ES-I3 (cell line): ENCODE data around the gene HSP90AB1.

Experiments used
- H3K36me3 ChIP-seq: 2 replicates; pipeline ENCODE4 v1.6.1; 2013; ENCODE audit warnings: mild to moderate bottlenecking, low read length, control low read depth, moderate library complexity; ENCODE audit not compliant: insufficient read depth
- H3K4me1 ChIP-seq: 2 replicates; pipeline ENCODE4 v1.6.1; 2013; ENCODE audit warnings: mild to moderate bottlenecking, control low read depth, low read length; ENCODE audit not compliant: insufficient read depth
- H3K9ac ChIP-seq: 2 replicates; pipeline ENCODE4 v1.6.1; 2013; ENCODE audit warnings: low read depth, mild to moderate bottlenecking, low read length, moderate library complexity
- H3K9me3 ChIP-seq: 2 replicates; pipeline ENCODE4 v1.6.1; 2013; ENCODE audit warnings: mild to moderate bottlenecking, low read length, moderate library complexity; ENCODE audit not compliant: control insufficient read depth, insufficient read depth

HSP90AB1 gene

DNA sequence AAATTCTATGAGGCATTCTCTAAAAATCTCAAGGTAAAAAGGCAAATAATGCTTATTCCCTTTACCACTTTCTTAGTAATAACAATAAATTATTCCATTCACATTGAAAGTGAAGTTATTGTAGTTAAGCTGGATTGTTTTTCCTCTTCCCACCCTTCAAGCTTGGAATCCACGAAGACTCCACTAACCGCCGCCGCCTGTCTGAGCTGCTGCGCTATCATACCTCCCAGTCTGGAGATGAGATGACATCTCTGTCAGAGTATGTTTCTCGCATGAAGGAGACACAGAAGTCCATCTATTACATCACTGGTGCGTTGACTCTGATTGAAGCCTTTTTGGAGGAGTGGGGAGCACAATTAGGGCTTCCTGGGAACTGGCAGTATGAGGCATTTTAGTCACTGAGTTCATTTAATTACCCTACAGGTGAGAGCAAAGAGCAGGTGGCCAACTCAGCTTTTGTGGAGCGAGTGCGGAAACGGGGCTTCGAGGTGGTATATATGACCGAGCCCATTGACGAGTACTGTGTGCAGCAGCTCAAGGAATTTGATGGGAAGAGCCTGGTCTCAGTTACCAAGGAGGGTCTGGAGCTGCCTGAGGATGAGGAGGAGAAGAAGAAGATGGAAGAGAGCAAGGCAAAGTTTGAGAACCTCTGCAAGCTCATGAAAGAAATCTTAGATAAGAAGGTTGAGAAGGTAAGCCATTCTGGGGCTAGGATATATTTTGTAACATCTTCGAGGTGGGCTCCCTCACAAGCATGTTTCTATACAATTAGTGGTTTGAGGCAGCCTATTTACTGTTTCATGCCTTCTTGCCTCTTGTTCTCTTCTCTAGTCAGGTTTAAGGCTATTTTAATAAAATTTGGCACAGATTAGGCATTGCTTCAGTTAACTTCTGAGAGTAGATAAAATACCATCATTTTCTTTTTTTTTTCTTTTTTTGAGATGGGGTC lies 4.9 kb downstream of the HSP90AB1 start:
- H3K9ac ChIP-seq, result no peak overlapping the region
- no peaks in the 10 kb centered on the region; the same call in 1 of the 2 replicates for H3K4me1 ChIP-seq
- no peaks in the 10 kb centered on the region for H3K9me3 ChIP-seq
- peaks cover 54% of the 10 kb centered on the region for H3K36me3 ChIP-seq

- peaks cover 3% of the 10 kb centered on the region; the same call in 1 of the 2 replicates for H3K4me1 ChIP-seq
- H3K36me3 ChIP-seq, result peaks cover 46% of the 10 kb centered on the region
- no peak overlapping the region for H3K9ac ChIP-seq
- H3K9me3 ChIP-seq, result no peaks in the 10 kb centered on the region
Measured at GRCh38 chr6:44253307-44254101, 6.6 kb downstream of the HSP90AB1 start.

- Histone ChIP-seq H3K9ac (no peak overlapping the region), H3K9me3 (no peaks in the 10 kb centered on the region), H3K4me1 (0 out of 2 replicates have a peak, but pooled peaks cover 3% of the 10 kb centered on the region), H3K36me3 (peaks cover 36% of the 10 kb centered on the region)
Measured at GRCh38 chr6:44254191-44255104, 7.5 kb downstream of the HSP90AB1 start.

DNA sequence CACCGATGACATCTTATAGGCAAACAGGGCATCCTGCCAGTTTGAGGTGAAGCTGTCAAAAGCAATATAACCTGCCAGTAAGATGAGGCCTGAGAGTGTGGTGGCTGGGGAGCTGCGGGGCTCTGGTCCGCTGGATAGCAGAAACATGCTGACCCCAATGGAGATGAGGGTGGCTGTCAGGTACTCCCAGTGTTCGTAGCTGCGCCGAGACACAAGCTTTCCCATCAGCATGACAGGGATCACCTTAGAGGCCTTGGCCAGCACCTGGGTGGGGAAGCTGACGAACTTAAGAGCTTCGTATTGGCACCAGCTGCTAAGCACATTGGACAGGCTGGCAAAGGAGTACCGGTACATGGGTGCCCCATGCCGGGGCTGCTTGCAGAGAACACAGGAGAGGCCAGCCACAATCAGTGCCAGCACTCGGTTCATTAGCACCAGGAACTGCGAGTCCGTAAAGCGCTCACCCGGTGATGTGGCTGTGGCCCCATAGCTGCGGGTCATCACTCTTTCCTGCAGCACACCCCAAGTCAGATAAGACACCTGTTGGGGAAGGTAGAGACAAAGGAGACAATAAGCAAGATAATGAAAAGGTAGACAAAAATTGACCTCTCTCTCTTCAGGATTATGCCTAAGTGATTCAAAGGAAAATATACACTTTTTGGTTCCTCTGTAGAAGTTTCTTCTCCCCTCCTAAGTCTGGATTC lies 8.4 kb downstream of the HSP90AB1 start:
- Histone ChIP-seq H3K36me3 (peaks cover 28% of the 10 kb centered on the region), H3K9ac (peak overlapping the region; percentile 57; the same call in 1 of the 2 replicates), H3K9me3 (no peaks in the 10 kb centered on the region), H3K4me1 (0 out of 2 replicates have a peak, but pooled peaks cover 3% of the 10 kb centered on the region)

- peak overlapping the region; percentile 57 for H3K9ac ChIP-seq
- H3K36me3 ChIP-seq, result peaks cover 19% of the 10 kb centered on the region
- no peaks in the 10 kb centered on the region for H3K9me3 ChIP-seq
- H3K4me1 ChIP-seq, result 0 out of 2 replicates have a peak, but pooled peaks cover 3% of the 10 kb centered on the region
Measured at GRCh38 chr6:44255871-44256774, 9.2 kb downstream of the HSP90AB1 start.

GRCh38 chr6:44256775-44257024 lies 9.8 kb downstream of the HSP90AB1 start:
- no peaks in the 10 kb centered on the region for H3K9me3 ChIP-seq
- peak overlapping the region; percentile 57 for H3K9ac ChIP-seq
- peaks cover 14% of the 10 kb centered on the region for H3K36me3 ChIP-seq
- 0 out of 2 replicates have a peak, but pooled peaks cover 3% of the 10 kb centered on the region for H3K4me1 ChIP-seq

DNA sequence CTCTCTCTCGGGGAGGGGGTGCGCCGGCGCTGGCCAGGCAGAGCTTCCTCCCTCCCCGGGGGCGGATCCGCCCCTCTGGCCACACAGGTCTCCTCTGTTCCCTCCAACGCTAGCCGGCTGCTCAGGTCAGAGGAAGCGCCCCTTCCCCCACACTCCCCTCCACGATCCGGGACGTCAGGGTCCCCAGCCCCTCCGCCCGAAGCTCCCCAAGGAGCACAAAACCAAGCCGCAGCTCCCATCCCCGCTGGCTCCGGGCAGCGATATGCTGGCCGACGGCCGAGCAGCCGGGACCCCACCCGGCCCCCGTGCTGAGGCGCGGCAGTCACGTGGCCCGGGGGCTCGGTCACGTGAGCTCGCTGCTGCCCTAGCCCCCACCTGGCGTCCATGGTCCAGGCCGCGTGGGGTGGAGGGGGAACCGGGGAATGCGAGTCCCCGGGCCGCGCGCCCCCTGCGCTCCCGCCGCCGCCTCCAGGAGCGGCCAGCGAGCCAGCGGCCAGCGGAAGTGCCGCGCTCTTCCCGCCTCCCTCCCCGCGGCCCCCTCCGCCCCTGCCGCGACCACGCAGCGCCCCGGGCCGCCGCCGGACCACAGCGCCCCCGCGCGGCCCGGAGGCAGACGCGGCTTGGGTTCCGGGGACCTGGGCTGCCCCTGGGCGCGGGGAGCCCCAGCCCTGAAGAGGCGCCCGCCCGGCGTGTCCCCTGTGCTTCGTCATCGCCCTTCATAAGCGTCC lies 10.3 kb downstream of the HSP90AB1 start, which contains the start of gene SLC35B2:
SLC35B2 (minus strand) TSS at position 504 of the 728 bp plus-strand sequence; CDS start at position 386, 118 bp downstream.
- Histone ChIP-seq H3K9ac (peak within 1 kb of the TSS; percentile 57), H3K9me3 (no peaks in the 10 kb centered on the region), H3K4me1 (0 out of 2 replicates have a peak, but pooled peaks cover 3% of the 10 kb centered on the region), H3K36me3 (peaks cover 9% of the 10 kb centered on the region)

- no peaks in the 10 kb centered on the region for H3K9me3 ChIP-seq
- H3K4me1 ChIP-seq, result peaks cover 7% of the 10 kb centered on the region; the same call in 1 of the 2 replicates
- H3K36me3 ChIP-seq, result peaks cover 7% of the 10 kb centered on the region; the same call in 1 of the 2 replicates
- H3K9ac ChIP-seq, result peak overlapping the region; percentile 57
Measured at GRCh38 chr6:44257753-44258324, 10.9 kb downstream of the HSP90AB1 start.

DNA sequence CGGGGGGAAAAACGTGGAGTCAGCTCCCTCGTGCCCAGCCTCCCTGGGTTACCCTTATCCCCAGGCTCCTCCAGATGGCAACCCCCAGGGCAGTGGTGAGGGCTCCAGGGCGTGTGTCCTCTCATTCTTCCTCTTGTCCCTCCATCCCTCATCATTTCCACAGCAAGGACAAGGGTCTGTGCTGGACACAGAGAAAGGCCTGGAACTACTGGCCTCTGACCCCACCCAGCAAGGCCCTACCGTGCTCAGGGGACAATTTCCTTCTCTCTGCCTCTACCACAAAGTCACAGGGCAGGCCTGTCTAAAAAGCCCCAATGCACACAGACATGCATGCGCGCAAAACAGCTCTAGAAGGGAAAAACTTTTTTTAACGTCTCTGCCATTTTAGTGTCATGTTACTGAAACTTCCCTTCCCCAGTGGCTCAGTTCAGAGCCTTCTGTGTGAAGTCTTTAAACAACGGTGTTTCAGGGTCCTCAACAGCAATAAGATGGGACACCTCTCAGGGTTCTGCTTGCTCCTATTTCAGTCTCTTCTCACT lies 11.5 kb downstream of the HSP90AB1 start:
- Histone ChIP-seq H3K4me1 (peaks cover 12% of the 10 kb centered on the region; the same call in 1 of the 2 replicates), H3K36me3 (peaks cover 5% of the 10 kb centered on the region; the same call in 1 of the 2 replicates)

GRCh38 chr6:44258921-44259320 lies 12.0 kb downstream of the HSP90AB1 start:
- H3K36me3 ChIP-seq, result peaks cover under 1% of the 10 kb centered on the region; the same call in 1 of the 2 replicates

More for the DNA sequence above, 11.5 kb downstream of the HSP90AB1 start:
- Histone ChIP-seq H3K9me3 (no peaks in the 10 kb centered on the region), H3K9ac (no peak overlapping the region)

DNA sequence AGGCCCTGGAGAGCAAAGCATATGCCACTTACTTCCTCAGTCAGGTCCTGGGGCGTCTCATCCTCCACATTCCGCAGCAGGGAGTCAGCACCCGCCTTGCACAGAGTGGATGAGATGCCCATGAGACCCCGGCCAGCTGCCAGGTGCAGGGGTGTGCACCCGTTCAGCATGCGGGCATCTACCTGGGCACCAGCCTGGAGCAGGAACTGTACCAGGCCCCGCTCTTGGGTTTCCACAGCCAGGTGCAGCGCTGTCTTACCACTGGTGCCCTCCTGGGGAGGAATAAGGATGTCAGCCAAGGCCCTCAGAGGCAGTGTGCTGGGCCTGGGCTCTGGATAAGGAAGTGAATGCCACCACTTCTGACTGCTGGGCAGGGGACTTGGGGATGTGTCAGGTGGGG lies 13.1 kb downstream of the HSP90AB1 start:
- peaks cover 17% of the 10 kb centered on the region; the same call in 1 of the 2 replicates for H3K4me1 ChIP-seq
- no peak overlapping the region for H3K9ac ChIP-seq
- H3K36me3 ChIP-seq, result no peaks in the 10 kb centered on the region
- H3K9me3 ChIP-seq, result no peaks in the 10 kb centered on the region

More at GRCh38 chr6:44258921-44259320, 12.0 kb downstream of the HSP90AB1 start:
- peaks cover 17% of the 10 kb centered on the region; the same call in 1 of the 2 replicates for H3K4me1 ChIP-seq
- H3K9me3 ChIP-seq, result no peaks in the 10 kb centered on the region
- no peak overlapping the region for H3K9ac ChIP-seq
